ENCODE data around the gene GNB2.

DNA sequence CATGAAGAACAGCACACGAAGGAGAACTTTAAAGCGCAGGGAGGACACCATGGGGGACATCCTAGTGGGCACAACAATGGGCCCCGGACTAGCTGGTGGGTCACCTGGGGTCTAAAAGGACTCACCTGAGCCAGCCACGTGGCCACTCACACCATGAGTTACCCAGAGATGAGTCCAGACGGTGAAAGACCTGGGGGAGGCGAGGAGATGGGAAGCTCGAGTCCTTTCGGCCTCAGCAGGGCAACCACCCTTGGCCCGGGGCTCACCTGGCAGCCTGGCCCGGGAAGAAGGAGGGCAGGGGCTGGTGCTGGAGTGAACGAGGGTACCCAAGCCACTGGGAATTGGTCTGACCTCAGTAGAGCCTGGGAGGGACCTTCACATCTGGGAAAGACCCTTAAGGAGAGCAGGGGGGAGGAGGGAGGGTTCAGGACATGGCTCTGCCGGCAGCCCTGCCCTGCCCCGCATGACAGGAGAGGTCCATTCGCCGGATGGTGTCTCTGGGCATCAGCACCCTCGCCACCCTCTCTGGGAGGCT is 14.9 kb downstream of the GNB2 start:
- TF ChIP-seq GATA2 (IDR thresholded peaks at IDR 0.05; ENCODE audit: low read depth, low read length) (no peak), GATA3 (IDR thresholded peaks at IDR 0.05; ENCODE audit: low read depth, low read length) (no peak)

Measured in SH-SY5Y (cell line).